Left lung (tissue), 10 donors: ENCODE measurements around the gene PSMB2. TPM values are rescaled to one million over a fixed set of nuclear protein-coding genes. Genes with fewer than 3 reads are reported as not detected.

ENCODE experiments used
- ATAC-seq: fragments of 200-7000 bp; cut with Tn5 transposase; one replicate; pipeline ENCODE4 v1.9.1; 2020; ENCODE audit warnings: moderate library complexity
- DNase-seq, 4 donors: peaks; one replicate each; pipeline ENCODE4 v3.0.0-alpha.2; 2013 to 2020
- H3K27ac ChIP-seq, 2 donors: fragments of 200-600 bp; sonication (generic) in 1 of 2; one replicate each; pipeline versions ENCODE4 v1.5.0 to v1.8.0; 2020 to 2021
- H3K27me3 ChIP-seq, 2 donors: fragments of 200-600 bp; sonication (generic) in 1 of 2; one replicate each; pipeline versions ENCODE4 v1.5.0 to v1.8.0; 2020 to 2021
- H3K36me3 ChIP-seq, 2 donors: fragments of 200-600 bp; sonication (generic) in 1 of 2; one replicate each; pipeline versions ENCODE4 v1.5.0 to v1.8.0; 2020 to 2021
- H3K4me1 ChIP-seq, 2 donors: fragments of 200-600 bp; one replicate each; pipeline ENCODE4 v1.8.0; 2021
- H3K4me3 ChIP-seq, 2 donors: fragments of 200-600 bp; sonication (generic) in 1 of 2; one replicate each; pipeline versions ENCODE4 v1.5.0 to v1.8.0; 2020 to 2021; ENCODE audit warnings: mild to moderate bottlenecking in 1 of 2
- H3K9me3 ChIP-seq, 2 donors: fragments of 200-600 bp; sonication (generic) in 1 of 2; one replicate each; pipeline versions ENCODE4 v1.5.0 to v1.8.0; 2020 to 2021
- intact Hi-C, 2 donors: fragments of 100-400 bp; cut with DNase I; formaldehyde crosslinking; loops; one replicate each; pipeline versions ENCODE4 v1.11.2 to v1.14.2; 2022
- polyA plus RNA-seq, 6 donors: library from polyadenylated mRNA; unstranded; fragments of 120-200 nt; gene quantifications; one replicate each; pipeline ENCODE4 v1.2.1, GENCODE V29; 2013; ENCODE audit not compliant: insufficient read length in 6 of 6
- total RNA-seq, 2 donors: library from RNA; stranded (reverse); fragmentation: NEBNext Ultra II Directional; extraction: Animal tissue kit (Norgen Biotek cat#: 25700); gene quantifications; one replicate each; pipeline ENCODE4 v1.2.1, GENCODE V29; 2021
- TF ChIP-seq, protein P1 (sequence below), 2 donors: fragments of 200-600 bp; sonication (generic) in 1 of 2; IDR thresholded peaks; one replicate each; pipeline versions ENCODE4 v1.5.0 to v1.8.0; 2021; ENCODE audit warnings: antibody characterized with exemption in 2 of 2
- donor health status: DM: no; HTN: yes; CAD: no.
- donor health status: DM: no; HTN: no; CAD: no.

Gene PSMB2
- total and polyA plus RNA-seq, 8 donors = 48.4 to 80.2 (median 70.7) TPM

DNA sequence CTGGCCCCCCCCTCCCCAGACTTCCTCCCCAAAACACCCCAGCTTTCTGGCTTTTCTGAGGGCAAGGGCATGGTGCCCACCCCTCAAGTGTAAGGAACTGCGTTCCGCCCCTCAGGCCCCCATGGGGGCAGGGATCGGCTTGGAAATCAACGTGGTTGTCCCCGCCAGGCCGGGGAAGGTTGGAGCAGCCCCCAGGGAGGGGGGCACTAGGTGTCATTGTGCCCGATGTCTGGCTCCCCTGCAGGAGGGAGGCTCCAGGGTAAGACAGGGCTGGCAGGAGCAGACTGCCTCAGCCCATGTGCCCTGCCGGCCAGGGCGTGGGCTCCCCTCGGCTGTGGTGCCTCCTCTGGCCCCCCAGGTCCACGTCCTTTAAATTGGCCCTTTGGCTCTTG, 75.6 kb downstream of the PSMB2 start:
- TF ChIP-seq, protein P1, sequence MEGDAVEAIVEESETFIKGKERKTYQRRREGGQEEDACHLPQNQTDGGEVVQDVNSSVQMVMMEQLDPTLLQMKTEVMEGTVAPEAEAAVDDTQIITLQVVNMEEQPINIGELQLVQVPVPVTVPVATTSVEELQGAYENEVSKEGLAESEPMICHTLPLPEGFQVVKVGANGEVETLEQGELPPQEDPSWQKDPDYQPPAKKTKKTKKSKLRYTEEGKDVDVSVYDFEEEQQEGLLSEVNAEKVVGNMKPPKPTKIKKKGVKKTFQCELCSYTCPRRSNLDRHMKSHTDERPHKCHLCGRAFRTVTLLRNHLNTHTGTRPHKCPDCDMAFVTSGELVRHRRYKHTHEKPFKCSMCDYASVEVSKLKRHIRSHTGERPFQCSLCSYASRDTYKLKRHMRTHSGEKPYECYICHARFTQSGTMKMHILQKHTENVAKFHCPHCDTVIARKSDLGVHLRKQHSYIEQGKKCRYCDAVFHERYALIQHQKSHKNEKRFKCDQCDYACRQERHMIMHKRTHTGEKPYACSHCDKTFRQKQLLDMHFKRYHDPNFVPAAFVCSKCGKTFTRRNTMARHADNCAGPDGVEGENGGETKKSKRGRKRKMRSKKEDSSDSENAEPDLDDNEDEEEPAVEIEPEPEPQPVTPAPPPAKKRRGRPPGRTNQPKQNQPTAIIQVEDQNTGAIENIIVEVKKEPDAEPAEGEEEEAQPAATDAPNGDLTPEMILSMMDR (IDR thresholded peaks at IDR 0.05) = no peak
- H3K27ac ChIP-seq = no peak overlapping the region
- ATAC-seq (no peak), DNase-seq (no peak)
- peaks cover 0 to 42% of the 10 kb centered on the region in 2 donors for H3K36me3 ChIP-seq
- intact Hi-C loops = loop anchor here in 1 of 2 donors (5.0 kb wide), 1 partner anchor 162 kb away; no protein-coding TSS in a partner anchor
- no peaks in the 10 kb centered on the region for H3K27me3 ChIP-seq
- peaks cover 0 to 4% of the 10 kb centered on the region in 2 donors for H3K4me1 ChIP-seq
- H3K4me3 ChIP-seq = no peak overlapping the region
- H3K9me3 ChIP-seq = no peaks in the 10 kb centered on the region

DNA sequence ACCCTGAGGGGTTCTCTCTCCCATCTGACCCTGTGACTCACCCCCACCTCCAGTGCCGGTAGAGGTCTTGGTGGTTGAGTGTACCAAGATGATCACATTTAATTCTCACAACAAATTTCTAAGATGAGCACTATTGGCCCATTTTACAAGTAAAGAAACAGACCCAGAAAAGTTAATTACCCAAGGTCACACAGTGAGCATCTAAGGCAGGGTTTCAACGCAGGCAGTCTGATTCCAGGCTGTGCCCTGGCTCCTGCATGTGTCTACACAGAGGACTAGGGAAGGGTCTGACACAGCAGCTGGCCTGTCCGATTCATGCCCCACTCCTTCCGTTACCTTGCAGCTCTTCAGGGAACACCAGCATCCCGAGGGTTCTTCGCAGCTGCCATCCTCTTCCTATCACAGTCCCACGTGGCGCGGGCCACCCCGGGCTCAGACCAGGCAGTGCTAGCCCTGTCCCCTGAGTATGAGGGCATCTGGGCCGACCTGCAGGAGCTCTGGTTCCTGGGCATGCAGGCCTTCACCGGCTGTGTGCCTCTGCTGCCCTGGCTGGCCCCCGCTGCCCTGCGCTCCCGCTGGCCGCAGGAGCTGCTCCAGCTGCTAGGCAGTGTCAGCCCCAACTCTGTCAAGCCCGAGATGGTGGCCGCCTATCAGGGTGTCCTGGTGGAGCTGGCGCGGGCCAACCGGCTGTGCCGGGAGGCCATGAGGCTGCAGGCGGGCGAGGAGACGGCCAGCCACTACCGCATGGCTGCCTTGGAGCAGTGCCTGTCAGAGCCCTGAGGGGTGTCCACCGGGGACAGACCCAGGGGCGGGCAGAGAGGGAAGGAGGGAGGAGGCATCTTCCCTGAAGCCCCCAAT, 76.2 kb downstream of the PSMB2 start:
- intact Hi-C loops = loop anchor here in 1 of 2 donors (5.0 kb wide), 2 partner anchors 113 to 162 kb away; no protein-coding TSS in a partner anchor
- Histone ChIP-seq H3K4me3 (no peak overlapping the region), H3K36me3 (peaks cover 0 to 45% of the 10 kb centered on the region in 2 donors), H3K9me3 (no peaks in the 10 kb centered on the region), H3K27me3 (no peaks in the 10 kb centered on the region), H3K4me1 (peaks cover 0 to 9% of the 10 kb centered on the region in 2 donors), H3K27ac (no peak overlapping the region)
- no peak for DNase-seq
- no peak for ATAC-seq
- TF ChIP-seq, protein P1 (IDR thresholded peaks at IDR 0.05) = peak in 1 of 2 donors; percentile 32

GRCh38 chr1:35564037-35564883, 77.1 kb downstream of the PSMB2 start:
- no peak overlapping the region for H3K27ac ChIP-seq
- peaks cover 0 to 45% of the 10 kb centered on the region in 2 donors for H3K36me3 ChIP-seq
- DNase-seq (peak in 2 of 4 donors; percentile 76 to 79), ATAC-seq (peak; percentile 69)
- TF ChIP-seq, protein P1 (IDR thresholded peaks at IDR 0.05) = peak; percentile 57 to 90
- intact Hi-C loops = loop anchor here in 1 of 2 donors (5.0 kb wide), 1 partner anchor 112 kb away; no protein-coding TSS in a partner anchor
- no peak overlapping the region for H3K4me3 ChIP-seq
- no peaks in the 10 kb centered on the region for H3K27me3 ChIP-seq
- H3K4me1 ChIP-seq = peaks cover 0 to 16% of the 10 kb centered on the region in 2 donors
- H3K9me3 ChIP-seq = no peaks in the 10 kb centered on the region

- Histone ChIP-seq H3K4me3 (no peak overlapping the region), H3K36me3 (peaks cover 0 to 45% of the 10 kb centered on the region in 2 donors), H3K27ac (no peak overlapping the region), H3K4me1 (peaks cover 0 to 27% of the 10 kb centered on the region in 2 donors), H3K27me3 (no peaks in the 10 kb centered on the region), H3K9me3 (no peaks in the 10 kb centered on the region)
- no peak for ATAC-seq
- DNase-seq = no peak
- intact Hi-C loops = loop anchor here in 1 of 2 donors (5.0 kb wide), 1 partner anchor 111 kb away; no protein-coding TSS in a partner anchor
- TF ChIP-seq, protein P1 (IDR thresholded peaks at IDR 0.05) = no peak
These were observed 78.2 kb downstream of the PSMB2 start for GRCh38 chr1:35563166-35563565.
